ENCODE data around the gene RC3H2.
"Not testable (repeated sequence)": the region's sequence is repeated elsewhere in the genome, so short reads cannot be mapped to it uniquely, and the experiment has no call there.

The RC3H2 gene

GRCh38 chr9:122929796-122930354, 24.7 kb upstream of the RC3H2 start:
- DNase-seq (ENCODE audit: low read depth in 2 of 2) = no peak

GRCh38 chr9:122923947-122924346, 18.8 kb upstream of the RC3H2 start:
- no peak for DNase-seq (ENCODE audit: low read depth in 2 of 2)

- no peak for DNase-seq (ENCODE audit: low read depth in 2 of 2)
These were observed 17.6 kb upstream of the RC3H2 start for GRCh38 chr9:122922713-122923112.

DNA sequence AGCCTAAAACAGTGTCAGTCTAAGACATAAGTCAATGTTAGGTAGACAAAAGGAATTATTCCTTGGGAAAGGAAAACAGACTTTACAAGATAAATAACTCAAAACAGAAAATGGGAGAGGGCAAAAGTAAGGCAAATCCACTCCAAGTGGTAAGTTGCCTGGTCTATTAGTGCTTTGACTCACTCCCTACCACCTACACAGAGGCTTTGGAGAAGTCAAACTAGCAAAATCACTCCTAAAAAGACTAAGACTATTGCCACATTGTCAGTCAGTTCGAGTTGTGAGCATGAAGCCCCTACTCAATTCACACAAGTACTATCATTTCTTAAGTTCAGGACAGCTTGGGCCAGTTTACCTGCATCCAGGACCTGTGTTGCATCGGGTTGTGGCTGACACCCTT, 13.2 kb upstream of the RC3H2 start:
- no peak for DNase-seq (ENCODE audit: low read depth in 2 of 2)

- DNase-seq (ENCODE audit: low read depth in 2 of 2) = peak; percentile 50 to 66
These were observed 8.0 kb upstream of the RC3H2 start, which contains the start of gene ZBTB6 for GRCh38 chr9:122912964-122913673. ZBTB6 (minus strand) TSS chr9:122913323; CDS start chr9:122912072, 1,251 bp downstream.

DNA sequence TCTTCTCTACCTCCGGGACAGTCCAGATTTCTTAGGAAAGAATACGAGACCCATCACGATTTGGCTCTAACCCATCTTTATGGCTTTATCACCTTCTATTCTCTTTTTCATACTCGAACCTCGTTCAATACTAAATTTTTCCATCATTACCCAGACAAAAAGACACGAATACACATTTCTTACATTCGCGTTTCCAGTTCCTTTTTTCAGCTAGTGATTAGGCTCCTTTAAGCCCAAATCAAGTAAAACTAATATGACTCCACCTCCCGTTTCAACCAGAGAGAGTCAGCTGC, 7.5 kb upstream of the RC3H2 start:
- no peak for DNase-seq (ENCODE audit: low read depth in 2 of 2)

GRCh38 chr9:122906122-122906521, 963 bp upstream of the RC3H2 start:
- not testable (repeated sequence) for DNase-seq (ENCODE audit: low read depth in 2 of 2)

DNA sequence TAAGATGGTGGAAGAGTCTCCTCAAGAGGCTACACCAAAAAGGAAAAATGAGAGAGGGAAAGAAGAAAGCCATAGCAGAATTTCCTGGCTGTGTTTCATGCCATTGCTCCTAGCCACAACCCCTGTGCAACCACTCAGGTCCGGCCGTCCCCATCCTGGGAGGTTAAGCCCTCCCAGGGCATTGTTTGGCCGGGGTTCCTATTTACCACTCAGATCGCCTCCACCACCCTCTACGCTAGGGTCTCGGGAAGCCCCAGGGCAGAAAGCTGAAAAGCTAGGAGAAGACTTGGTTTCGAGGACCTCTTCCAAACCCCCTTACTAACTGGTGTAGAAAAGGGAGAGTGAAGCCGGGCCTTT, 715 bp downstream of the RC3H2 start:
- peak; percentile 6 to 7 for DNase-seq (ENCODE audit: low read depth in 2 of 2)

GRCh38 chr9:122900791-122901190, 4.4 kb downstream of the RC3H2 start:
- DNase-seq (ENCODE audit: low read depth in 2 of 2) = no peak

DNA sequence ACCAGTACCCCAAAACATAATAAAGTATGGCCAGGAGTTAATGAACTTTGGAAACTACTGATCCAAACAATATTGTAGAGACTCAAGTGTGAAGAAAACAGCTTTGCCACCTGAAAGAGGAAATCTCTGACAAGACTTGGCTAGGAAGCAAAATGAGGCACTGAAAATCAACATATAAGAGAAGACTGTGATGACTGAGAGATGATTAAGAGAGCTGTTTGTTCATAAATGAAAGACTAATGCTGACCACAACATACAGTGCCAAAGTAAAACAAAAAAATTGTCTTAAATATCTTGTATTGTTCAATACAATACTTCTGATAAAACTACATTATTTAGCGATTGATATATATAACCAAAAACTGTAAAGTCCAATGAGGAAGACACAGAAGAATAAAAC, 7.2 kb downstream of the RC3H2 start:
- DNase-seq (ENCODE audit: low read depth in 2 of 2) = no peak

DNA sequence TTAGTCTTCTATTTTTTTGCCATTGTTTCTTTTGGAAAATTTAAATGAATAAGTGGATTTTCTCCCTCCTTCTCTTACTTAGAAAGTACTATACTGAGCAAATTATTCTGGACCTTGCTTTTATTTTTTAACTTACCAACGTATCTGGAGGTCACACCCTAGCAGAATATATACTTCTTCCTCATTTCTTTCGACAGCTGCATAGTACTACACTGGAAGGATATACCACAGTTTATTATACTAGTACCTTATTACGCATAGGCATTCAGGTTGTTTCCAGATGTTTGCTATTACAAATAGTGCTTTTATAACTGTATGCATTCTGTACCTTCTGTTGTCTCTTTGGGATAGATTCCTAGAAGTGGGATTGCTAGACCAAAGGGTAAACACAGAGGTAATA, 16.7 kb downstream of the RC3H2 start:
- DNase-seq (ENCODE audit: low read depth in 2 of 2) = no peak

- DNase-seq (ENCODE audit: low read depth in 2 of 2) = no peak
These were observed 22.0 kb downstream of the RC3H2 start for GRCh38 chr9:122883125-122883524.

DNA sequence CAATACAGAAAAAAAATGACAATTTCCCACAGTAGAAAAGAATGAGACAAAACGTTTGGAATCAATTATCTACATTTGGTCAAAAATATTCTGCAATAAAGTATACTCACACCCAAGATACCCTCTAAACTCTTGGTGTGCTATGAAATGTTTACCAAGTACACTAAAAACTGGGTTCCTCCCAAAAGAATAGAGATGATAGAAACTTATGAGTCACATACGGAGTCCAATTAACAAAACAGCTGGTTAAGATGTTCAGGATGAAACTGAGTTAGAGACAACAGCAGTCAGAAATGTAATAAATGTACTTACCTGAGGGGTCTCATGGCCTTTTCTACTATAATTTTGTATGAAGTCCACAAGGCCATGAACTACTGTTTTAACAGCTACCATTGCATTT, 25.7 kb downstream of the RC3H2 start:
- no peak for DNase-seq (ENCODE audit: low read depth in 2 of 2)

- no peak for DNase-seq (ENCODE audit: low read depth in 2 of 2)
These were observed 29.6 kb downstream of the RC3H2 start for GRCh38 chr9:122875523-122875922.

DNA sequence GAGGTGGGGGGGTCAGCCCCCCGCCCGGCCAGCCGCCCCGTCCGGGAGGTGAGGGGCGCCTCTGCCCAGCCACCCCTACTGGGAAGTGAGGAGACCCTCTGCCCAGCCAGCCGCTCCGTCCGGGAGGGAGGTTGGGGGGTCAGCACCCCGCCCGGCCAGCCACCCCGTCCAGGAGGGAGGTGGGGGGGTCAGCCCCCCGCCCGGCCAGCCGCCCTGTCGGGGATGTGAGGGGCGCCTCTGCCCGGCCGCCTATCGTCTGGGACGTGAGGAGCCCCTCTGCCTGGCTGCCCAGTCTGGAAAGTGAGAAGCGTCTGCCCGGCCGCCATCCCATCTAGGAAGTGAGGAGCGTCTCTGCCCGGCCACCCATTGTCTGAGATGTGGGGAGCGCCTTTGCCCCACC, 37.9 kb downstream of the RC3H2 start:
- DNase-seq (ENCODE audit: low read depth in 2 of 2) = not testable (repeated sequence)

DNA sequence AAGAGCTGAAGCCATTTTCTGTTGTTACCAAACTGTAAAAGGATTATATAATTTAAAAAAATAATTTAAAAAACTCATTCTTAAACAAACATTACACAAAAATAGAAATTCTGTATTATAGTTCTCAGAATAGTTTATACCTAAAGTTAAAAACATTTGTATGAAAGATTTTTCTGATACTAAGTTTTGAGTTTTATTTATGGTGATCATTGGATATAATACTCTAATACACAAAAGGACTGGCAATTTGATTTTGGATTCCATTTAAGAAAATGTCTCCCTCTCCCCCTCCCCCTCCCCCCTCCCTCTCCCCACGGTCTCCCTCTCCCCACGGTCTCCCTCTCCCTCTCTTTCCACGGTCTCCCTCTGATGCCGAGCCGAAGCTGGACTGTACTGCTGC, 39.1 kb downstream of the RC3H2 start:
- DNase-seq (ENCODE audit: low read depth in 2 of 2) = no peak

DNA sequence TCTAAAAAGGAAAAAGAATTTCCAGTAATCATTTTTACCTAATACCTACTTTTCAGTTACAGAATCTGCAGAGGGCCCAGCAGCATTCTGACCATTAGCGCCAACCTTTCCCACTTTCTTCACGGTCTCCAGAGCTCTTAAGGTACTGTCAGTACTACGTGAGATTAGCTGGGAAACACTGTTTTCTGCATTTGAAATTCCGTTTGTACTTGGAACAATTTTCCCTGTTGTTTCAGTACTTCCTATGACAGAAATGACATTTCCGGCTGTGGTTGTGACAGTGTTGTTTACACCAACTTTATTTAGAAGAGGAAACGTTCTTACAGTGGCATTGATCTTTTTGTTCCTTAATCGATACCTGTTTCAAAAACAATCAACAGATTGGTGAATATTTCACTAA, 39.9 kb downstream of the RC3H2 start:
- DNase-seq (ENCODE audit: low read depth in 2 of 2) = no peak

DNA sequence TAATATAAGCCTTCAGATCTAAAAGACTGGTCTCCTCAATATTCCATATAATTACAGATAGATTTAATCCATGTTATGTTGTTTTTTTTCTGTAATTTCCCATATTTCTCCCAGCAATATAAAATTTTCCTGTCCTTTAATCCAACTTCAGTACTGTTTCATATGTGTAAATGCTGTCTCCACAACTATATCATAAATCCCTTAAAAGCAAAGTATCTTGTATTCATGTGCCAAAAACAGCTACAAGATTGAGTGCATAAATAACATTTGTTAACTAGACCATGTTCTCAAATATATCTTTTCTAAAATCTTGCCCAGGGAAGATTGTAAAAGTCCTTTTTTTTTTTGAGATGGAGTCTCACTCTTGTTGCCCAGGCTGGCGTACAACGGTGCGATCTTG, 41.8 kb downstream of the RC3H2 start:
- DNase-seq (ENCODE audit: low read depth in 2 of 2) = no peak

GRCh38 chr9:122860319-122861142, 44.6 kb downstream of the RC3H2 start:
- DNase-seq (ENCODE audit: low read depth in 2 of 2) = no peak

- DNase-seq (ENCODE audit: low read depth in 2 of 2) = no peak
These were observed 47.3 kb downstream of the RC3H2 start for GRCh38 chr9:122857815-122858214.

GRCh38 chr9:122852085-122852786, 52.9 kb downstream of the RC3H2 start:
- not testable (repeated sequence) for DNase-seq (ENCODE audit: low read depth in 2 of 2)

DNA sequence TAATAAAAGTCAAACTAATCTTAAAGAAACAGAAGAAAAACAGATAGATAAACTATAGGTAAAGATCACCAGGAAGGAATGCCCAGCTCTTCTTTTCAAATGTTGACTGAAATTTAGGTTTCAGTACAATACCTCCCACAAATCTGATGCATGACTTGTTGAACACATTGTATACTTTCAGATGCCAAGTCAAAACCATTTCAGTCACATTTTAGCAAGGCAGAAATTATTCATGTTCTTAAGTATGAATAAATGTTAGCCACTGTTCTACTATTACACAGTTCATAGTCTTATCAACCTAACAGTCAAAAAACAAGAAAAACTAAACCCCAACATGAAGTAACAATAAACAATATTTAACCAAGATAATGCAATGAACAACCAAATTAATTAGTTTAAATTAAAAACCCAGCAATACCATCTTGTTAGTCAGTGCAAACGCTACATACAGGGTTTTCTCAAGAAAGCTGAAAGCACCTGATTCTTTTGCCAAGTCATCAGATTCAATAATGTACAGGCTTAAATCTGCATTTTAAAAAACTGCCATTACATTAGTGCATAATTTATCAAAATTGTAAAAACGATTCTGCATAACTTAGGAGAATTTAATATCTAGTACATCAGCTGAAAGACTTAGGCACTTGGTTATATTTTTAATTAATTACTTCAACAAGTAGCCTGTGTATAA, 56.8 kb downstream of the RC3H2 start:
- no peak for DNase-seq (ENCODE audit: low read depth in 2 of 2)

Data from stimulated activated CD8-positive, alpha-beta memory T cell treated with anti-CD3 and anti-CD28 coated beads, Interleukin-15, amount 100 ng/mL, for 48 hours (primary cell).